ENCODE results near the gene AGMO.

AGMO gene

GRCh38 chr7:15586266-15586665 is 24.5 kb upstream of the AGMO start:
- peaks cover 0 to 4% of the 10 kb centered on the region in 2 donors for H3K4me1 ChIP-seq (ENCODE audit: control insufficient read depth in 1 of 2, insufficient read depth in 2 of 2, low read length in 2 of 2)
- H3K4me3 ChIP-seq (ENCODE audit: low read depth in 1 of 2, low read length in 2 of 2), result no peak overlapping the region
- peaks cover 0 to 5% of the 10 kb centered on the region in 2 donors for H3K9me3 ChIP-seq (ENCODE audit: control insufficient read depth in 1 of 2, low read length in 2 of 2)
- H3K27ac ChIP-seq (ENCODE audit: low read length), result no peak overlapping the region
- H3K36me3 ChIP-seq (ENCODE audit: control insufficient read depth in 1 of 2, insufficient read depth in 2 of 2, low read length in 2 of 2), result no peaks in the 10 kb centered on the region
- no peaks in the 10 kb centered on the region for H3K27me3 ChIP-seq (ENCODE audit: low read depth, low read length)

- H3K9me3 ChIP-seq (ENCODE audit: control insufficient read depth in 1 of 2, low read length in 2 of 2), result peaks cover 0 to 5% of the 10 kb centered on the region in 2 donors
- no peaks in the 10 kb centered on the region for H3K36me3 ChIP-seq (ENCODE audit: control insufficient read depth in 1 of 2, insufficient read depth in 2 of 2, low read length in 2 of 2)
- no peak overlapping the region for H3K27ac ChIP-seq (ENCODE audit: low read length)
- no peaks in the 10 kb centered on the region for H3K27me3 ChIP-seq (ENCODE audit: low read depth, low read length)
- H3K4me1 ChIP-seq (ENCODE audit: control insufficient read depth in 1 of 2, insufficient read depth in 2 of 2, low read length in 2 of 2), result peaks cover 0 to 10% of the 10 kb centered on the region in 2 donors
- H3K4me3 ChIP-seq (ENCODE audit: low read depth in 1 of 2, low read length in 2 of 2), result no peak overlapping the region
Measured at GRCh38 chr7:15584575-15584974, 22.8 kb upstream of the AGMO start.

DNA sequence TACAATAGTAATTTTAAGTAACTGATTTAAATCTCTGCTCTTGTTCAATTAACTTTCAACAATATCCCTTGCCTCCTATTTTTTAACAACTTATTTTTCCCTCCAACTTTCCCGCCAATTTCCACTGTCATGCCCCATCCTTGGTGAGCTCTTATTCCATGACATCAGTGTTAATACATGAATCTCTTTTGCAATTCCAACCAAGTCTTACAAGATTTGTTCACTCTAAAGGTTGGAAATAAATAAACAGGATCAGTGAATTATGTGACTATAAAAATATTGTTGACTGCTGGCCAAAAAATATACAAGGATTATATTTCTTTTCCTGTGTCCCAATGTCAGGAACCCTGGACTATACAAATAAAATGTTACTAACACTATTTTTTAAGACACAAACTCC is 21.0 kb upstream of the AGMO start:
- Histone ChIP-seq H3K27me3 (ENCODE audit: low read depth, low read length) (no peaks in the 10 kb centered on the region), H3K4me1 (ENCODE audit: control insufficient read depth in 1 of 2, insufficient read depth in 2 of 2, low read length in 2 of 2) (peaks cover 0 to 10% of the 10 kb centered on the region in 2 donors), H3K27ac (ENCODE audit: low read length) (no peak overlapping the region), H3K9me3 (ENCODE audit: control insufficient read depth in 1 of 2, low read length in 2 of 2) (peaks cover 0 to 5% of the 10 kb centered on the region in 2 donors), H3K4me3 (ENCODE audit: low read depth in 1 of 2, low read length in 2 of 2) (no peak overlapping the region), H3K36me3 (ENCODE audit: control insufficient read depth in 1 of 2, insufficient read depth in 2 of 2, low read length in 2 of 2) (no peaks in the 10 kb centered on the region)

- H3K36me3 ChIP-seq (ENCODE audit: control insufficient read depth in 1 of 2, insufficient read depth in 2 of 2, low read length in 2 of 2), result no peaks in the 10 kb centered on the region
- H3K4me3 ChIP-seq (ENCODE audit: low read depth in 1 of 2, low read length in 2 of 2), result no peak overlapping the region
- H3K27me3 ChIP-seq (ENCODE audit: low read depth, low read length), result no peaks in the 10 kb centered on the region
- no peak overlapping the region for H3K27ac ChIP-seq (ENCODE audit: low read length)
- H3K9me3 ChIP-seq (ENCODE audit: control insufficient read depth in 1 of 2, low read length in 2 of 2), result peaks cover 0 to 5% of the 10 kb centered on the region in 2 donors
- H3K4me1 ChIP-seq (ENCODE audit: control insufficient read depth in 1 of 2, insufficient read depth in 2 of 2, low read length in 2 of 2), result peaks cover 0 to 10% of the 10 kb centered on the region in 2 donors
Measured at GRCh38 chr7:15581352-15581951, 19.6 kb upstream of the AGMO start.

GRCh38 chr7:15580604-15581351 is 19.0 kb upstream of the AGMO start:
- peaks cover 0 to 5% of the 10 kb centered on the region in 2 donors for H3K9me3 ChIP-seq (ENCODE audit: control insufficient read depth in 1 of 2, low read length in 2 of 2)
- H3K27me3 ChIP-seq (ENCODE audit: low read depth, low read length), result no peaks in the 10 kb centered on the region
- no peaks in the 10 kb centered on the region for H3K36me3 ChIP-seq (ENCODE audit: control insufficient read depth in 1 of 2, insufficient read depth in 2 of 2, low read length in 2 of 2)
- no peak overlapping the region for H3K4me3 ChIP-seq (ENCODE audit: low read depth in 1 of 2, low read length in 2 of 2)
- peaks cover 0 to 10% of the 10 kb centered on the region in 2 donors for H3K4me1 ChIP-seq (ENCODE audit: control insufficient read depth in 1 of 2, insufficient read depth in 2 of 2, low read length in 2 of 2)
- H3K27ac ChIP-seq (ENCODE audit: low read length), result no peak overlapping the region

GRCh38 chr7:15577600-15577999 is 15.8 kb upstream of the AGMO start:
- no peaks in the 10 kb centered on the region for H3K27me3 ChIP-seq (ENCODE audit: low read depth, low read length)
- H3K36me3 ChIP-seq (ENCODE audit: control insufficient read depth in 1 of 2, insufficient read depth in 2 of 2, low read length in 2 of 2), result no peaks in the 10 kb centered on the region
- H3K9me3 ChIP-seq (ENCODE audit: control insufficient read depth in 1 of 2, low read length in 2 of 2), result no peaks in the 10 kb centered on the region
- no peak overlapping the region for H3K4me3 ChIP-seq (ENCODE audit: low read depth in 1 of 2, low read length in 2 of 2)
- peaks cover 0 to 10% of the 10 kb centered on the region in 2 donors for H3K4me1 ChIP-seq (ENCODE audit: control insufficient read depth in 1 of 2, insufficient read depth in 2 of 2, low read length in 2 of 2)
- H3K27ac ChIP-seq (ENCODE audit: low read length), result no peak overlapping the region

DNA sequence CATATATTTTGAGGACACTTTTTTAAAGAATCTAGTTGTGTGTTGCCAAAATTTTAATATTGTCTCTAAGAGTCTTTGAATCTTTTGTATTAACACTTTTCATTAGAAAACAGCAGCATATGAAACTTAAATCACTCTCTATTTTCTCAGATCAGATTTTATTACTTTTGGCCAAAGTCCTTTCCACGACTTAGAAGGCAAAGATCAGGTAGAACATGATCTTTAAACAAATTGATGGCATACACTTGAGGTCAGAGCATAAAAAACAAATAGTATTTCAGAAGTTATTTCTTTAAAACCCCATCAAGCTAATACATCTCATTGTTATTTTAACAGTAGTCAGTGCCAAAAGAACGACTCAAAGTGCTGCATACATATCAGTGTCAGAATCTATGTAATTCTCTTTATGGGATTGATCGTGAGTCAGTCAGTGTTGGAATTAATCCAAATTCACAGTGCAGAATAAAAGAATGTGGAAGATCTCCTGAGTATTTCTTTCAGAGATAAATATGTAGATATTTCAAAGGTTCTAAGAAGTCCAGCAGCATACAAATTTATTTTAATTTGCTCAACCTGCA is 9.6 kb upstream of the AGMO start:
- Histone ChIP-seq H3K4me1 (ENCODE audit: control insufficient read depth in 1 of 2, insufficient read depth in 2 of 2, low read length in 2 of 2) (no peaks in the 10 kb centered on the region), H3K27me3 (ENCODE audit: low read depth, low read length) (no peaks in the 10 kb centered on the region)

DNA sequence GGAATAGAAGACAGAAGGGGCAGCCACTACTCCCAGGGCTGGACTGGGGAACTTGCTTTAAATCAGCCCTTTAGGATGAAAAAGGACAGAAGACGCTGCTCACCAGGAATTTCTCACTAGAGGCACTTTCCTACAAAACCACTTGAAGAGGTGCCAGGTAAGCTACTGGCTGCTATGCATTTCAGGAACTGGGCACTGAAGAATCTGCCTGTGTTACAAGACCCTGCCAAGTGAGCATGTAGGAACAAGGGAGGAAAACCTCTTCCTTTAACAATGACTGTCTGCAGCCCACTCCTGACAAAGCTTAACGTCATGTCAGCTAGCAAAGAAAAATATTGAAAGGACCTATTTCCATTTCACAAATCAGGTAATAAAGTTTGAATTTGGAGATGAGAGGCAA is 5.8 kb upstream of the AGMO start:
- no peak overlapping the region for H3K27ac ChIP-seq (ENCODE audit: low read length)
- H3K4me3 ChIP-seq (ENCODE audit: low read depth in 1 of 2, low read length in 2 of 2), result no peak overlapping the region
- no peaks in the 10 kb centered on the region for H3K9me3 ChIP-seq (ENCODE audit: control insufficient read depth in 1 of 2, low read length in 2 of 2)
- no peaks in the 10 kb centered on the region for H3K27me3 ChIP-seq (ENCODE audit: low read depth, low read length)
- no peaks in the 10 kb centered on the region for H3K36me3 ChIP-seq (ENCODE audit: control insufficient read depth in 1 of 2, insufficient read depth in 2 of 2, low read length in 2 of 2)
- H3K4me1 ChIP-seq (ENCODE audit: control insufficient read depth in 1 of 2, insufficient read depth in 2 of 2, low read length in 2 of 2), result no peaks in the 10 kb centered on the region

More for the DNA sequence above, 9.6 kb upstream of the AGMO start:
- no peaks in the 10 kb centered on the region for H3K9me3 ChIP-seq (ENCODE audit: control insufficient read depth in 1 of 2, low read length in 2 of 2)
- no peaks in the 10 kb centered on the region for H3K36me3 ChIP-seq (ENCODE audit: control insufficient read depth in 1 of 2, insufficient read depth in 2 of 2, low read length in 2 of 2)
- no peak overlapping the region for H3K4me3 ChIP-seq (ENCODE audit: low read depth in 1 of 2, low read length in 2 of 2)
- no peak overlapping the region for H3K27ac ChIP-seq (ENCODE audit: low read length)

DNA sequence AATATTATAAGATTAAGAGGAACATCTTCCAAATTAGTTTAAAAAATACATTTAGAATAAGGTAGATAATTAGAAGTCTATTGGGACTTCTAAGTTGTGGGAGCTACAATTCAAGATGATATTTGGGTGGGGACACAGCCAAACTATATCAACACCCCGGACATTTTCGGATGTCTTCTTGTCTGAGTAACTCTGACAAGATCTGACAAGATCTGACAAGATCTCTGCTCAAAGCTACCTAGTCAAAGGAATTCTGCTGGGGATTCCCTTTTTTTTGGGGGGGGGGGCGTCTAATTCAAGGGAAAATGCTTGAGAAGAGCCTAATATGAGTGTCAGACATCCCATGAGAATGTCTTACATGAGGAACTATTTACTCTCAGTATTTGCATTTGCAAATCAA is 5.2 kb upstream of the AGMO start:
- no peaks in the 10 kb centered on the region for H3K4me1 ChIP-seq (ENCODE audit: control insufficient read depth in 1 of 2, insufficient read depth in 2 of 2, low read length in 2 of 2)
- no peaks in the 10 kb centered on the region for H3K27me3 ChIP-seq (ENCODE audit: low read depth, low read length)
- H3K27ac ChIP-seq (ENCODE audit: low read length), result no peak overlapping the region
- no peaks in the 10 kb centered on the region for H3K9me3 ChIP-seq (ENCODE audit: control insufficient read depth in 1 of 2, low read length in 2 of 2)
- H3K36me3 ChIP-seq (ENCODE audit: control insufficient read depth in 1 of 2, insufficient read depth in 2 of 2, low read length in 2 of 2), result no peaks in the 10 kb centered on the region
- H3K4me3 ChIP-seq (ENCODE audit: low read depth in 1 of 2, low read length in 2 of 2), result no peak overlapping the region

- Histone ChIP-seq H3K36me3 (ENCODE audit: control insufficient read depth in 1 of 2, insufficient read depth in 2 of 2, low read length in 2 of 2) (no peaks in the 10 kb centered on the region), H3K4me3 (ENCODE audit: low read depth in 1 of 2, low read length in 2 of 2) (no peak overlapping the region), H3K4me1 (ENCODE audit: control insufficient read depth in 1 of 2, insufficient read depth in 2 of 2, low read length in 2 of 2) (no peaks in the 10 kb centered on the region), H3K27ac (ENCODE audit: low read length) (no peak overlapping the region), H3K27me3 (ENCODE audit: low read depth, low read length) (no peaks in the 10 kb centered on the region), H3K9me3 (ENCODE audit: control insufficient read depth in 1 of 2, low read length in 2 of 2) (no peaks in the 10 kb centered on the region)
Measured at GRCh38 chr7:15566476-15566875, 4.7 kb upstream of the AGMO start.

- Histone ChIP-seq H3K4me3 (ENCODE audit: low read depth in 1 of 2, low read length in 2 of 2) (no peak overlapping the region), H3K36me3 (ENCODE audit: control insufficient read depth in 1 of 2, insufficient read depth in 2 of 2, low read length in 2 of 2) (no peaks in the 10 kb centered on the region), H3K4me1 (ENCODE audit: control insufficient read depth in 1 of 2, insufficient read depth in 2 of 2, low read length in 2 of 2) (no peaks in the 10 kb centered on the region), H3K27ac (ENCODE audit: low read length) (no peak overlapping the region), H3K9me3 (ENCODE audit: control insufficient read depth in 1 of 2, low read length in 2 of 2) (no peaks in the 10 kb centered on the region), H3K27me3 (ENCODE audit: low read depth, low read length) (no peaks in the 10 kb centered on the region)
Measured at GRCh38 chr7:15560968-15561367, 847 bp downstream of the AGMO start.
